HK-2 (cell line): Measurements from ENCODE around the gene FAHD2B.
"Not testable (repeated sequence)": the region's sequence is repeated elsewhere in the genome, so short reads cannot be mapped to it uniquely, and the experiment has no call there.

Source experiments
- DNase-seq: peaks from one replicate; pipeline ENCODE4 v3.0.0-alpha.2; 2018; ENCODE audit not compliant: unreplicated experiment

The FAHD2B gene

GRCh38 chr2:97068074-97068473 lies 26.6 kb downstream of the FAHD2B start:
- DNase-seq: no peak

GRCh38 chr2:97067279-97068004 lies 27.2 kb downstream of the FAHD2B start:
- DNase-seq: no peak

GRCh38 chr2:97066030-97066429 lies 28.7 kb downstream of the FAHD2B start:
- not testable (repeated sequence) for DNase-seq

GRCh38 chr2:97062020-97062419 lies 32.7 kb downstream of the FAHD2B start:
- not testable (repeated sequence) for DNase-seq

GRCh38 chr2:97059782-97060181 lies 34.9 kb downstream of the FAHD2B start:
- DNase-seq: not testable (repeated sequence)

- DNase-seq: not testable (repeated sequence)
Observed at GRCh38 chr2:97056150-97056549, 38.5 kb downstream of the FAHD2B start.

GRCh38 chr2:97050032-97050431 lies 44.6 kb downstream of the FAHD2B start:
- DNase-seq: not testable (repeated sequence)

GRCh38 chr2:97048448-97048847 lies 46.2 kb downstream of the FAHD2B start:
- not testable (repeated sequence) for DNase-seq

- DNase-seq: not testable (repeated sequence)
Observed at GRCh38 chr2:97046676-97047075, 48.0 kb downstream of the FAHD2B start.

GRCh38 chr2:97045895-97046499 lies 48.7 kb downstream of the FAHD2B start:
- DNase-seq: not testable (repeated sequence)
